Calu3 (cell line): ENCODE results near the gene CENPX. TPM values are rescaled to one million over a fixed set of nuclear protein-coding genes. Genes with fewer than 3 reads are reported as not detected.

Experiments
- BruUV-seq: library from RNA; stranded (reverse); fragments of 400-500 nt; replicated peaks from 2 replicates; lab custom pipeline; 2021; lab: Mats Ljungman, UMichigan
- CTCF ChIA-PET: fragments of 300-600 bp; sonication (Branson Sonifier 250); formaldehyde crosslinking; loops from one replicate; lab custom pipeline; 2022; ENCODE audit warnings: antibody characterized with exemption; lab: Charles Lee
- DNase-seq: peaks from one replicate; pipeline ENCODE4 v3.0.0; 2022
- H3K27ac Mint-ChIP-seq: one replicate; pipeline ENCODE4 v1.8.0; 2022; ENCODE audit warnings: mixed read lengths; ENCODE audit not compliant: unreplicated experiment
- H3K27me3 Mint-ChIP-seq: one replicate; pipeline ENCODE4 v1.8.0; 2022; ENCODE audit warnings: mixed read lengths; ENCODE audit not compliant: unreplicated experiment
- H3K36me3 Mint-ChIP-seq: one replicate; pipeline ENCODE4 v1.8.0; 2022; ENCODE audit warnings: mild to moderate bottlenecking, moderate library complexity, mixed read lengths; ENCODE audit not compliant: insufficient read depth, unreplicated experiment
- H3K4me1 Mint-ChIP-seq: one replicate; pipeline ENCODE4 v1.8.0; 2022; ENCODE audit warnings: mild to moderate bottlenecking, low read depth, mixed read lengths; ENCODE audit not compliant: unreplicated experiment
- H3K4me3 Mint-ChIP-seq: one replicate; pipeline ENCODE4 v1.8.0; 2022; ENCODE audit warnings: mild to moderate bottlenecking, low read depth, moderate library complexity, mixed read lengths; ENCODE audit not compliant: unreplicated experiment
- H3K9me3 Mint-ChIP-seq: one replicate; pipeline ENCODE4 v1.8.0; 2022; ENCODE audit warnings: low read depth, mixed read lengths; ENCODE audit not compliant: unreplicated experiment
- CTCF ChIP-seq: fragments of 200-600 bp; IDR thresholded peaks from one replicate; pipeline ENCODE4 v1.8.0; 2022; ENCODE audit warnings: antibody characterized with exemption; ENCODE audit not compliant: unreplicated experiment
- intact Hi-C: fragments of 100-400 bp; cut with micrococcal nuclease; formaldehyde crosslinking; loops from one replicate; pipeline ENCODE4 v1.10.0; 2022; ENCODE audit not compliant: unreplicated experiment
- total RNA-seq: library from RNA; stranded (reverse); gene quantifications from 2 replicates; pipeline ENCODE4 v1.2.3, GENCODE V29; 2022

CENPX gene
- total RNA-seq, 1 experiment from 2014 or later: 86.9 TPM

GRCh38 chr17:82023447-82024241, 966 bp upstream of the CENPX start:
- no TSS peak for BruUV-seq
- H3K27ac Mint-ChIP-seq: peak overlapping the region; percentile 76
- peak; percentile 16 for DNase-seq

GRCh38 chr17:82022981-82023446, 336 bp upstream of the CENPX start, which contains the start of gene LRRC45:
LRRC45 (plus strand) TSS chr17:82023305; CDS start chr17:82023644, 339 bp downstream.
- peak; percentile 100 for DNase-seq
- CTCF ChIA-PET: interaction anchor here (0.6 to 4.6 kb wide), 13 partner anchors 15 to 232 kb away, joined by 3 to 45 read pairs (median 4); partner anchors contain the start of genes DCXR and NOTUM
- H3K4me1 Mint-ChIP-seq: peaks cover 8% of the 10 kb centered on the region
- TF ChIP-seq CTCF: no peak
- peaks cover 63% of the 10 kb centered on the region for H3K36me3 Mint-ChIP-seq
- intact Hi-C loops: loop anchor here (2.0 to 5.0 kb wide), 2 partner anchors 68 to 129 kb away; no protein-coding TSS in a partner anchor
- no TSS peak for BruUV-seq
- H3K27ac Mint-ChIP-seq: peak within 1 kb of the TSS; percentile 76
- no peaks in the 10 kb centered on the region for H3K27me3 Mint-ChIP-seq
- peak within 1 kb of the TSS; percentile 81 for H3K4me3 Mint-ChIP-seq
- H3K9me3 Mint-ChIP-seq: no peaks in the 10 kb centered on the region

More at GRCh38 chr17:82023447-82024241, 966 bp upstream of the CENPX start:
- Mint-ChIP-seq H3K4me1 (peaks cover 8% of the 10 kb centered on the region), H3K4me3 (peak overlapping the region; percentile 81), H3K27me3 (no peaks in the 10 kb centered on the region), H3K9me3 (no peaks in the 10 kb centered on the region), H3K36me3 (peaks cover 57% of the 10 kb centered on the region)
- no peak for TF ChIP-seq CTCF
- CTCF ChIA-PET: interaction anchor here (1.3 to 4.6 kb wide), 4 partner anchors 14 to 107 kb away, joined by 3 to 45 read pairs (median 14); partner anchors contain the start of genes DCXR and NOTUM
- intact Hi-C loops: loop anchor here (2.0 to 5.0 kb wide), 2 partner anchors 69 to 129 kb away; no protein-coding TSS in a partner anchor

GRCh38 chr17:82021900-82022309, 773 bp downstream of the CENPX start:
- no TSS peak for BruUV-seq
- no peaks in the 10 kb centered on the region for H3K9me3 Mint-ChIP-seq
- H3K4me1 Mint-ChIP-seq: peaks cover 8% of the 10 kb centered on the region
- DNase-seq: no peak
- H3K4me3 Mint-ChIP-seq: peak overlapping the region; percentile 81
- peaks cover 65% of the 10 kb centered on the region for H3K36me3 Mint-ChIP-seq
- intact Hi-C loops: loop anchor here (2.0 to 5.0 kb wide), 3 partner anchors 61 to 130 kb away; partner anchors contain the start of gene NOTUM
- H3K27ac Mint-ChIP-seq: peak overlapping the region; percentile 30
- no peaks in the 10 kb centered on the region for H3K27me3 Mint-ChIP-seq
- no peak for TF ChIP-seq CTCF
- CTCF ChIA-PET: interaction anchor here (1.3 to 4.6 kb wide), 4 partner anchors 16 to 67 kb away, joined by 3 to 45 read pairs (median 14); partner anchors contain the start of genes DCXR and NOTUM

GRCh38 chr17:82021107-82021899, 1.4 kb downstream of the CENPX start:
- Mint-ChIP-seq H3K27ac (peak overlapping the region; percentile 30), H3K9me3 (no peaks in the 10 kb centered on the region), H3K27me3 (no peaks in the 10 kb centered on the region), H3K4me1 (peaks cover 8% of the 10 kb centered on the region), H3K4me3 (peak overlapping the region; percentile 81), H3K36me3 (peaks cover 63% of the 10 kb centered on the region)
- peak; percentile 84 for DNase-seq
- CTCF ChIA-PET: interaction anchor here (1.3 to 4.6 kb wide), 3 partner anchors 16 to 61 kb away, joined by 3 to 45 read pairs (median 24); partner anchors contain the start of genes DCXR and NOTUM
- TSS peak; percentile 45 for BruUV-seq
- peak; percentile 81 for TF ChIP-seq CTCF
- intact Hi-C loops: loop anchor here (2.0 to 5.0 kb wide), 2 partner anchors 61 to 131 kb away; partner anchors contain the start of gene NOTUM
